H9 (cell line): ENCODE results near the gene APLF. TPM values are rescaled to one million over a fixed set of nuclear protein-coding genes. Genes with fewer than 3 reads are reported as not detected.

ENCODE experiments used
- DNase-seq: peaks from one replicate; pipeline ENCODE4 v3.0.0-alpha.2; 2017
- H2AFZ ChIP-seq: one replicate; pipeline ENCODE4 v1.6.1; 2013; ENCODE audit warnings: mild to moderate bottlenecking, low read length, control low read depth, moderate library complexity
- H2AK5ac ChIP-seq: 2 replicates; pipeline ENCODE4 v1.6.1; 2013; ENCODE audit warnings: low read length, control low read depth, mixed read lengths; ENCODE audit not compliant: insufficient read length
- H2BK120ac ChIP-seq: one replicate; pipeline ENCODE4 v1.6.1; 2013; ENCODE audit warnings: low read depth, mild to moderate bottlenecking, low read length, control low read depth, inconsistent platforms; ENCODE audit not compliant: poor library complexity, severe bottlenecking
- H2BK12ac ChIP-seq: 2 replicates; pipeline ENCODE4 v1.6.1; 2013; ENCODE audit warnings: low read length, control low read depth, mixed read lengths, low read depth; ENCODE audit not compliant: insufficient read length
- H2BK15ac ChIP-seq: 2 replicates; pipeline ENCODE4 v1.6.1; 2013; ENCODE audit warnings: low read depth, low read length, control low read depth
- H2BK20ac ChIP-seq: one replicate; pipeline ENCODE4 v1.6.1; 2013; ENCODE audit warnings: low read depth, mild to moderate bottlenecking, low read length, control low read depth, inconsistent platforms; ENCODE audit not compliant: poor library complexity, severe bottlenecking
- H2BK5ac ChIP-seq: 2 replicates; pipeline ENCODE4 v1.6.1; 2013; ENCODE audit warnings: low read length, control low read depth, mixed read lengths; ENCODE audit not compliant: insufficient read length
- H3K14ac ChIP-seq: 2 replicates; pipeline ENCODE4 v1.6.1; 2013; ENCODE audit warnings: low read length, control low read depth; ENCODE audit not compliant: insufficient read depth
- H3K18ac ChIP-seq: 2 replicates; pipeline ENCODE4 v1.6.1; 2013; ENCODE audit warnings: low read depth, mild to moderate bottlenecking, mixed read lengths, low read length, control low read depth; ENCODE audit not compliant: insufficient read length
- H3K23ac ChIP-seq: 2 replicates; pipeline ENCODE4 v1.6.1; 2013; ENCODE audit warnings: low read length, control low read depth, mixed read lengths, low read depth; ENCODE audit not compliant: insufficient read length
- H3K23me2 ChIP-seq: 2 replicates; pipeline ENCODE4 v1.6.1; 2013; ENCODE audit warnings: low read depth, mild to moderate bottlenecking, mixed read lengths, low read length, control low read depth; ENCODE audit not compliant: insufficient read length, poor library complexity, severe bottlenecking
- H3K27ac ChIP-seq: 2 replicates; pipeline ENCODE4 v1.5.1; 2013; ENCODE audit warnings: low read length, control low read depth, mixed read lengths, low read depth; ENCODE audit not compliant: insufficient read length
- H3K27me3 ChIP-seq: 2 replicates; pipeline ENCODE4 v1.6.1; 2013; ENCODE audit warnings: low read length, control low read depth, inconsistent platforms; ENCODE audit not compliant: insufficient read depth
- H3K4ac ChIP-seq: 2 replicates; pipeline ENCODE4 v1.6.1; 2013; ENCODE audit warnings: low read depth, mild to moderate bottlenecking, control low read depth, inconsistent platforms, low read length, moderate library complexity
- H3K4me1 ChIP-seq: 2 replicates; pipeline ENCODE4 v1.6.1; 2013; ENCODE audit warnings: low read length, control low read depth, inconsistent platforms; ENCODE audit not compliant: insufficient read depth
- H3K4me2 ChIP-seq: 2 replicates; pipeline ENCODE4 v1.6.1; 2013; ENCODE audit warnings: low read length, control low read depth, mixed read lengths; ENCODE audit not compliant: insufficient read length, insufficient read depth
- H3K56ac ChIP-seq: 2 replicates; pipeline ENCODE4 v1.6.1; 2013; ENCODE audit warnings: low read depth, mild to moderate bottlenecking, mixed read lengths, low read length, control low read depth; ENCODE audit not compliant: insufficient read length
- H3K79me1 ChIP-seq: 2 replicates; pipeline ENCODE4 v1.6.1; 2013; ENCODE audit warnings: low read depth, mild to moderate bottlenecking, moderate library complexity, low read length, control low read depth, inconsistent platforms; ENCODE audit not compliant: insufficient read depth, poor library complexity, severe bottlenecking
- H3K79me2 ChIP-seq: 2 replicates; pipeline ENCODE4 v1.6.1; 2013; ENCODE audit warnings: low read length, control low read depth, inconsistent platforms; ENCODE audit not compliant: insufficient read depth
- H3K9ac ChIP-seq: 2 replicates; pipeline ENCODE4 v1.6.1; 2013; ENCODE audit warnings: low read length, control low read depth, mixed read lengths; ENCODE audit not compliant: insufficient read length; ENCODE audit errors: extremely low read depth
- H3K9me3 ChIP-seq: one replicate; pipeline ENCODE4 v1.6.1; 2013; ENCODE audit warnings: low read depth, low read length, inconsistent platforms; ENCODE audit not compliant: control insufficient read depth
- H3T11ph ChIP-seq: one replicate; pipeline ENCODE4 v1.6.1; 2013; ENCODE audit warnings: mild to moderate bottlenecking, low read length, control low read depth, inconsistent platforms
- H4K20me1 ChIP-seq: one replicate; pipeline ENCODE4 v1.6.1; 2013; ENCODE audit not compliant: control insufficient read depth, insufficient read length, insufficient read depth
- H4K5ac ChIP-seq: 2 replicates; pipeline ENCODE4 v1.6.1; 2013; ENCODE audit warnings: low read depth, mild to moderate bottlenecking, mixed read lengths, low read length, control low read depth; ENCODE audit not compliant: insufficient read length
- H4K8ac ChIP-seq: replicated peaks from 2 replicates; pipeline ENCODE4 v1.6.1; 2013; ENCODE audit warnings: low read length, control low read depth, mixed read lengths, low read depth; ENCODE audit not compliant: insufficient read length
- H4K91ac ChIP-seq: 2 replicates; pipeline ENCODE4 v1.6.1; 2013; ENCODE audit warnings: low read depth, mild to moderate bottlenecking, moderate library complexity, mixed read lengths, low read length, control low read depth; ENCODE audit not compliant: insufficient read length
- H3K27ac Mint-ChIP-seq, 3 experiments: 2 replicates in 2 of 3; 3 replicates in 1 of 3; pipeline ENCODE4 v1.8.0; 2020 to 2021; ENCODE audit warnings: mixed read lengths in 3 of 3, mild to moderate bottlenecking in 1 of 3, moderate library complexity in 1 of 3
- H3K27me3 Mint-ChIP-seq: 2 replicates; pipeline ENCODE4 v1.8.0; 2021; ENCODE audit warnings: low read depth, mild to moderate bottlenecking, moderate library complexity, mixed read lengths
- H3K36me3 Mint-ChIP-seq, 3 experiments: 2 replicates in 2 of 3; 3 replicates in 1 of 3; pipeline ENCODE4 v1.8.0; 2020 to 2021; ENCODE audit warnings: low read depth in 3 of 3, mixed read lengths in 3 of 3; ENCODE audit not compliant: insufficient read depth in 1 of 3
- H3K4me1 Mint-ChIP-seq, 2 experiments: 2 replicates each; pipeline ENCODE4 v1.8.0; 2020; ENCODE audit warnings: mixed read lengths in 2 of 2
- H3K4me3 Mint-ChIP-seq, 2 experiments: 2 replicates in 1 of 2; 3 replicates in 1 of 2; pipeline ENCODE4 v1.8.0; 2020 to 2021; ENCODE audit warnings: mild to moderate bottlenecking in 2 of 2, mixed read lengths in 2 of 2, moderate library complexity in 1 of 2
- H3K9me3 Mint-ChIP-seq, 2 experiments: 2 replicates in 1 of 2; 3 replicates in 1 of 2; pipeline ENCODE4 v1.8.0; 2020; ENCODE audit warnings: mild to moderate bottlenecking in 2 of 2, mixed read lengths in 2 of 2, moderate library complexity in 1 of 2
- WGBS: extraction: QIAGEN DNeasy Blood & Tissue Kit; methylation state at CpG from one replicate; pipeline ENCODE4 v1.1.7; 2013; ENCODE audit warnings: missing lambda C conversion rate, low lambda C conversion rate, mixed read lengths; ENCODE audit not compliant: insufficient read length; ENCODE audit errors: extremely low coverage; 5-methylcytosine and 5-hydroxymethylcytosine counted together
- total RNA-seq: library from RNA; stranded (reverse); gene quantifications from 2 replicates; pipeline ENCODE4 v1.2.1, GENCODE V29; 2021
- TF ChIP-seq, protein P1 (sequence below): fragments of 200-600 bp; sonication (generic); conservative IDR thresholded peaks from 3 replicates; pipeline ENCODE4 v1.8.0; 2021; ENCODE audit warnings: antibody characterized with exemption, mild to moderate bottlenecking

Gene APLF
- total RNA-seq, 1 experiment from 2014 or later, result 3.7 TPM

DNA sequence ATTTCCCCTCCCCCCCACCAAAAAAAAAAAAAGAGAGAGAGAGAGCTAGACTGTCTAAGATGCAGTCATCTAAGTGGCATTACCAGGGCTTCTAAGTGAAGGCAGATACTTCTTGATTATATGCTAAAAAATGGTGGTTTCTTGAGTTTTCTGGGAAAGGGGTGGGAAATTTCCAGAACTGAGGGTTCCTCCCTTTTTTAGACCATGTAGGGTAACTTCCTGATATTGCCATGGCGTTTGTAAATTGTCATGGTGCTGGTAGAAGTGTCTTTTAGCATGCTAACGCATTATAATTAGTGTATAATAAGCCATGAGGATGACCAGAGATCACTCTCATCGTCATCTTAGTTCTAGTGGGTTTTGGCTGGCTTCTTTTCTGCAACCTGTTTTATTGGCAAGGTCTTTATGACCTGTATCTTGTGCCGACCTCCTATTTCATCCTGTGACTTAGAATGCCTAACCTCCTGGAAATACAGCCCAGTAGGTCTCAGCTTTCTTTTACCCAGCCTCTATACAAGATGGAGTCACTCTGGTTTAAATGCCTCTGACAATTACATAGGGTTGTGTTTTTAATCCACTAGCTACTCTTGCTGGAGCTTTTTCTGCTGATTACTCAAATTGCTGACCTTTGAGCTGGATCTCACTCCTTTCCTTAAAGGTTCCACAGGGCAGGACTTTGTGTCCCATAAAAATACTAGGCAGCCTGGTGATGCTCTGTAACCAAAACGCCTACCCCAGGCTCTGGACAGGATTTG lies 145.6 kb downstream of the APLF start:
- H3K79me1 ChIP-seq, result no peaks in the 10 kb centered on the region
- H4K8ac ChIP-seq, result no peak overlapping the region
- H2BK120ac ChIP-seq, result no peak overlapping the region
- H3K18ac ChIP-seq, result no peak overlapping the region
- H3K23ac ChIP-seq, result no peak overlapping the region
- Mint-ChIP-seq H3K36me3 (peaks cover 9 to 31% (median 16%) of the 10 kb centered on the region in 3 experiments), H3K27me3 (no peaks in the 10 kb centered on the region), H3K27ac (no peak overlapping the region), H3K9me3 (peaks cover 23 to 35% of the 10 kb centered on the region in 2 experiments), H3K4me3 (no peak overlapping the region), H3K4me1 (peaks cover 2 to 5% of the 10 kb centered on the region in 2 experiments; a peak in 2 of 4 replicates)
- no peak overlapping the region for H3K4me2 ChIP-seq
- TF ChIP-seq, protein P1, sequence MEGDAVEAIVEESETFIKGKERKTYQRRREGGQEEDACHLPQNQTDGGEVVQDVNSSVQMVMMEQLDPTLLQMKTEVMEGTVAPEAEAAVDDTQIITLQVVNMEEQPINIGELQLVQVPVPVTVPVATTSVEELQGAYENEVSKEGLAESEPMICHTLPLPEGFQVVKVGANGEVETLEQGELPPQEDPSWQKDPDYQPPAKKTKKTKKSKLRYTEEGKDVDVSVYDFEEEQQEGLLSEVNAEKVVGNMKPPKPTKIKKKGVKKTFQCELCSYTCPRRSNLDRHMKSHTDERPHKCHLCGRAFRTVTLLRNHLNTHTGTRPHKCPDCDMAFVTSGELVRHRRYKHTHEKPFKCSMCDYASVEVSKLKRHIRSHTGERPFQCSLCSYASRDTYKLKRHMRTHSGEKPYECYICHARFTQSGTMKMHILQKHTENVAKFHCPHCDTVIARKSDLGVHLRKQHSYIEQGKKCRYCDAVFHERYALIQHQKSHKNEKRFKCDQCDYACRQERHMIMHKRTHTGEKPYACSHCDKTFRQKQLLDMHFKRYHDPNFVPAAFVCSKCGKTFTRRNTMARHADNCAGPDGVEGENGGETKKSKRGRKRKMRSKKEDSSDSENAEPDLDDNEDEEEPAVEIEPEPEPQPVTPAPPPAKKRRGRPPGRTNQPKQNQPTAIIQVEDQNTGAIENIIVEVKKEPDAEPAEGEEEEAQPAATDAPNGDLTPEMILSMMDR, result no peak
- no peak overlapping the region for H4K5ac ChIP-seq
- no peaks in the 10 kb centered on the region for H3K4me1 ChIP-seq
- H3K27me3 ChIP-seq, result no peaks in the 10 kb centered on the region
- no peak overlapping the region for H2BK20ac ChIP-seq
- H3K23me2 ChIP-seq, result no peaks in the 10 kb centered on the region
- H2AFZ ChIP-seq, result no peak overlapping the region
- no peak overlapping the region for H2AK5ac ChIP-seq
- H3K56ac ChIP-seq, result no peak overlapping the region
- H2BK12ac ChIP-seq, result no peak overlapping the region
- H3T11ph ChIP-seq, result no peak overlapping the region
- no peak overlapping the region for H3K27ac ChIP-seq
- WGBS, result no CpG with 5 or more reads among the region's 5 CpGs
- no peak overlapping the region for H2BK5ac ChIP-seq
- H3K9ac ChIP-seq, result no peak overlapping the region
- no peak overlapping the region for H3K4ac ChIP-seq
- no peak overlapping the region for H4K91ac ChIP-seq
- H3K79me2 ChIP-seq, result no peaks in the 10 kb centered on the region
- H3K9me3 ChIP-seq, result no peaks in the 10 kb centered on the region
- DNase-seq, result no peak
- H2BK15ac ChIP-seq, result no peak overlapping the region
- no peak overlapping the region for H3K14ac ChIP-seq
- H4K20me1 ChIP-seq, result no peaks in the 10 kb centered on the region
